ENCODE results near the gene PGS1.

PGS1 gene

DNA sequence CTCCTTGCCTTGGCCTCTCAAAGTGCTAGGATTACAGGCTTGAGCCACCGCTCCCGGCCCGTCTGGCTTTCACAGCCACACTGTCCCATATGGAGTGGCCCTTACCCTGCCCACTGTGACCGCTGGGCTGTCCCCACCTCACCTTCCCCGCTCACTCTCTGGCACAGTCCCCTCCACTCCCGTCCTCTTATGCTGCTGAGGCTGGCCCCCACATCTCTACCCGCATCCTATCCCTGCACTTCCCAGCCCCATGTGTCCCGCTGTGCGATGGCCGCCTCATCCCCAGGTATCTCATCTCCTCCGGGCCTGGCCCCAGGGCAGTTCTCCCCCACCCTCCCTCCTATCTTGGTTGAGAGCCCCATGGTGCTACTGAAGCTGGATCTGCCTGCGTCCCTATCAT is 93.2 kb downstream of the PGS1 start:
- TF ChIP-seq, protein P1, sequence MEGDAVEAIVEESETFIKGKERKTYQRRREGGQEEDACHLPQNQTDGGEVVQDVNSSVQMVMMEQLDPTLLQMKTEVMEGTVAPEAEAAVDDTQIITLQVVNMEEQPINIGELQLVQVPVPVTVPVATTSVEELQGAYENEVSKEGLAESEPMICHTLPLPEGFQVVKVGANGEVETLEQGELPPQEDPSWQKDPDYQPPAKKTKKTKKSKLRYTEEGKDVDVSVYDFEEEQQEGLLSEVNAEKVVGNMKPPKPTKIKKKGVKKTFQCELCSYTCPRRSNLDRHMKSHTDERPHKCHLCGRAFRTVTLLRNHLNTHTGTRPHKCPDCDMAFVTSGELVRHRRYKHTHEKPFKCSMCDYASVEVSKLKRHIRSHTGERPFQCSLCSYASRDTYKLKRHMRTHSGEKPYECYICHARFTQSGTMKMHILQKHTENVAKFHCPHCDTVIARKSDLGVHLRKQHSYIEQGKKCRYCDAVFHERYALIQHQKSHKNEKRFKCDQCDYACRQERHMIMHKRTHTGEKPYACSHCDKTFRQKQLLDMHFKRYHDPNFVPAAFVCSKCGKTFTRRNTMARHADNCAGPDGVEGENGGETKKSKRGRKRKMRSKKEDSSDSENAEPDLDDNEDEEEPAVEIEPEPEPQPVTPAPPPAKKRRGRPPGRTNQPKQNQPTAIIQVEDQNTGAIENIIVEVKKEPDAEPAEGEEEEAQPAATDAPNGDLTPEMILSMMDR (IDR thresholded peaks at IDR 0.05; ENCODE audit: borderline replicate concordance, insufficient read depth, low read depth, low read length) = no peak

DNA sequence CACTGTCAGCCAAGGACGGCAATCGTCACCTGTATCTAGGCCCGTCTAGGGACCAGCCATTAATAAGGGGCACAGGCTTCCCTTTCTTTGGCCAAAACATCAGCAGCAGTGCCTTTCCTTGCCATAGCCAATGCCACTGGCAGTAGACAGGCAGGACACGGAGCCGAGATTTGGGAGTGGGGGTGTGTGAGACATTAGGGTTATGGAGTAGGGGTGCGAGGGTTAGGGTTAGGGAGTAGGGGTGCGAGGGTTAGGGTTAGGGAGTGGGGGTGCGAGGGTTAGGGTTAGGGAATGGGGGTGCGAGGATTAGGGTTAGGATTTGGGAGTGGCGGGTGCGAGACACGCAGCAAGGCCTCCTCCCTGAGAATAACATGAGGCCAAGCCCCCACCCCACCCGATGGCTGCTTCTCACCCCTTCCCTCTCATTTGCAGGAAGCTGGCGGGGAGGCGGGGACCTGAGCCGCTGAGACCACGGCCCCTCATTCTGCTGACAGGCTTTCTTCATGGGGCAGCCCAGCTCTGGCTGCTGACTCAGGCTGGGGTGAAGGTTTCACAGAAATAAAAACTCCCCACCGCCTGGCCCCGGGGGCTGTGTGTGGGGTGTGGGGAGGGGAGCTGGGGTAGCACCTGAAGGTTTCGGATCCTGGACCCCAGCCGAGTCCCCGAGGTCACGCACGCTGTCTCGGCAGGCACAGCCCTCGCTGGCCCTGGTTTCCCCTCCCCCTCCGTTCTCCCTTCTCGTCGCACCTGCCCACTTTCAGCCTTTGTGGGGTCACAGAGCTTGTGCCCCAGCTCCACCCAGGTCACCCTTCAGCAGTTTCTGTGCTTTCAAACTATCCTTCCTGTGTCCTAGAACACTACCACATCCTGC is 93.8 kb downstream of the PGS1 start:
- no peak overlapping the region for H3K4me3 ChIP-seq (ENCODE audit: low read depth, low read length)
- TF ChIP-seq, protein P1 (IDR thresholded peaks at IDR 0.05; ENCODE audit: borderline replicate concordance, insufficient read depth, low read depth, low read length) = no peak

More for the DNA sequence above, 93.2 kb downstream of the PGS1 start:
- H3K4me3 ChIP-seq (ENCODE audit: low read depth, low read length) = no peak overlapping the region

DNA sequence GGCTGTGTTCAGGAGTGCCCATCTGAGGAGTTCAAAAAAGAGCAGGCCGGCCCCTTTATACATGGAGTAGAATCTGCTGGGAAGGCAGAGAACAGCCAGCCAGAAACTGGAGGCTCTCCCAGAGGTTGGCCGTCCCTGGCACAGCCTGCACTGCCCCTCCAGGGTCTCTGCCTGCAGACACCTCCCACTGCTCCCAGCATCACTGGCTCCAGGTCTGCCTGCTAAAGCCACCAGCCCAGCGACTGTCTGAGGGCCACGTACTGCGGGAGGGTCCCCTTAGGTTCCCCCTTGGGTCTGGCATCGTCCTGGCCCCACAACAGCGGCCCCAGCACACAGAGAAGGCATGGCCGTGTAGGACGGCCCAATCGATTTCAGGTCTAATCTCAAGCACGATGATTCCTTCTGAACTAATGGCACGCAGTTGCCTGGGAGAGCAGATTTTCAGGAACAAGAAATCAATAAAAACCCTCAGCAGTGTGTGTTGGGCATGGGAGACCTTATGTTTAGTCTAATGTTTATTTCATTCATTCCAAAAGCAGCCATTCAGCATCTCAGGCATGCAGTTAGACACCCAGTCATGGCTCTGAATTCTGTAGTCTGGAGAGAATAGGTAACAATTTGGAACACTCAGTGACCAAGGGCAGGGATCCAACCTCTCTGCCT is 95.6 kb downstream of the PGS1 start:
- TF ChIP-seq, protein P1 (IDR thresholded peaks at IDR 0.05; ENCODE audit: borderline replicate concordance, insufficient read depth, low read depth, low read length) = no peak
- H3K4me3 ChIP-seq (ENCODE audit: low read depth, low read length) = no peak overlapping the region

All from GM12875 (cell line).